Activated CD8-positive, alpha-beta memory T cell treated with anti-CD3 and anti-CD28 coated beads, Interleukin-2, amount 50 U/mL, for 4 hours (primary cell): ENCODE measurements around the gene UBAC2.
"Not testable (repeated sequence)": the region's sequence is repeated elsewhere in the genome, so short reads cannot be mapped to it uniquely, and the experiment has no call there.

ENCODE experiments used
- DNase-seq: peaks from one replicate; pipeline ENCODE4 v3.0.0-alpha.2; 2020

Gene UBAC2

DNA sequence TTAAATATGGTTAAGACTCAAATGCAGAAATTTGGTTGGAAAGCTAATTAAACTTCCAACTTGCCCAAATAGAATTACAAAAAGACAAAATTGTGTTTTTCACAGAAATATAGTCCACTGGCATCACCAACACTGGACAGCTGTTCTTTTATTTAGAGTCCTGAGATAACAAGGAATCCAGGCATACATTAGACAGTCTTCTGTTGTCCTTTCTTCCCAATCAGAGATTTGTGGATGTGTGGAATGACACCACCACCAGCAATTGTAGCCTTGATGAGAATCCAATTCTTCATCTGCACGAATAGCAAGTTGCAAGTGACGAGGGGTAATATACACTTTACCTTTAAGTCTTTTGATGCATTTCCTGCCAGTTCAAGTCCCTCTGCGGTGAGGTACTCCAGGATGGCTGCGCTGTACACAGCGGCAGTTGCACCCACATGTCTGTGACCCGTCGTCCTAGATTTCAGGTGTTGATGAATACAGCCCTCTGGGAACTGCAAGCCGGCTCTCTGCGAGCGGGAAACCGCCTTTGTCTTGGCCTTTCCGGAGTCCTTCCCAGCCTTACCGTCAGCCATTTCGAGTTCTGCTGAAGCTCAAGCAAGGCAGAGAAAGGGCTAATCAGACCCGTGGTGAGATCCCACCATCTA lies 14.7 kb downstream of the UBAC2 start:
- DNase-seq: peak; percentile 52

DNA sequence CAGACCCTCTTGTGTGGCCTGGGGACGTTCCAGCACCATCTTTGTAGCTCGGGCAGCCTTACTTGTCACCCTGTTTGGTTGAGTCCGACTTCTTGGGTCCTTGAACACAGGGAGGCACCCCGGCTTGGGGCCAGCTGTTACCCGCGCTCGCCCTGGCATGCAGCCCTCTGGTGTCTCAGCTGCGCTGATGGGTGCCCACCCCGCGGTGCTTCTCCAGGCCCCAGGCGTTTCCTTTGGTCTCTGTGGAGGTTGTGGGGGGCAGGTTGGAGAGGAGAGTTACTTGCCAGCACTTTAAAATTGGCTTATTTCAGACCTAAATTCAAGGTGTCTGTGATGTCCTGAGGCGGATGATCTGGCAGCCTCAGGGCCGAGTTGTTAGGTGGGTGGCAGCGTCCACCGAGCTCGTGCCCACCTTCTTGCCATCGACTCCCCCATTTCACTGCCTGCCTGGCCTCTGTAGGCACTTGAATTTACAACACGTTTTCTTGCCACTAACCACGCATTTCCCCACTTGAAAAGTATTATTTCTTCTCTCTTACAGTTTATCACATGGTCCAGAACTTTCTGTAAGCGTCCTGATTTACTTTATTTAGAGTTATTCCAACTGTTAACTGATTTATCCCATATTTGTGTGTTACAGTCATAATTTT lies 16.9 kb downstream of the UBAC2 start:
- peak; percentile 33 for DNase-seq

DNA sequence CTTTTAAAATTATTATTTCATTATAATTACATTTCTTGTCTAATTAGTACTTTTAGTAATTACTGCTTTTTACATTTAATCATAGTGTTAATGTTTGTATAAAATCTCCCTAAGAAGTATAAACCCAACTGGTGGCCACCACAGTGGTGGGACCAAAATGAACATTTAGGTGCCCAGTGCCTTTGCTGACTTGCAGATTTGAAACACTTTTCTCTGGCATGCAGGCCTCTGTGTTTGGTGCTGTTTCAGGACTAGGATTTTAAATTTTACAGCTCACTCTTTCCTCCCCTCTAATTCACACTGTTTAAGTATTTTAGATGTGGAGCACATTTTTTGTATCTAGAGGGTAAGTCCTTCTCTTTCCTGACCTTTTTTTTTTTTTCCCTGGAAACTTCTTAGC lies 17.5 kb downstream of the UBAC2 start:
- no peak for DNase-seq

DNA sequence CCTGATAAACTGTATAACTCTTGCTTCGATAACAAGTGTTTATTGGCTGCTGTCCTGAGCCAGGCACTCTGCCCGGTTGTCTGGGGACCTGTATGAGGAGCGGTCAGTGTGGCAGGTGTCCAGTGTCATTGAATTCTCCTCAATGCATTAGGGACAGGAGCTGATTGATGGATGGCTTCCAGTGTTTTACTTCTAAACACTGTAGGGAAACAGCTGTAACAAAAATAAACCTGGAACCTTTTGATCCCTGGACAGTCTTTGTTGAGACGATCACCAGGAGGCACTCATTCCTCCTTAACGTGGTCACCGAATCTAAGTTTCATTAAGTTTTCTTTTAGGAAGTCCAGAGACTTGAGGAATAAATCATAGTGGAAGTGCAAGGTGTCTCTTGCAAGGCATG lies 17.9 kb downstream of the UBAC2 start:
- no peak for DNase-seq

DNA sequence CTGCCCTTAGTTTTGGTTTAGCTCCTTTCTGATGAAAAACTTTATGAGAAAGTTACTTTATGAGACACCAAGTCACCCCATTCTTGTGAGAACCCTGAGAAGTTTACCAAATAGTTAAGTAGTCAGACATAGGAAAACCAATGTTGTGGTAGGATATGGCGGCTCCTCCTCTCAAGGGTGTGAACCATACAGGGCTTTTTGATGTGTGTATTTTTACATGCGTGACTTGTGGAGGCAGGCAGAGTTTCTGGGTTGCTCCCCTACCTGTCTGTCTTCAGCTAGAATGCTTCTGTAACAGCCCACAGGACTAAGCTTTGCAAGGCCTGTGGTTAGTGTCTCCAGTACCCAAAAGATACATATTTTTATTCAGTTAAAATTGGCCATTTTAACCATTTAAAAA lies 18.3 kb downstream of the UBAC2 start:
- DNase-seq: peak; percentile 54

DNA sequence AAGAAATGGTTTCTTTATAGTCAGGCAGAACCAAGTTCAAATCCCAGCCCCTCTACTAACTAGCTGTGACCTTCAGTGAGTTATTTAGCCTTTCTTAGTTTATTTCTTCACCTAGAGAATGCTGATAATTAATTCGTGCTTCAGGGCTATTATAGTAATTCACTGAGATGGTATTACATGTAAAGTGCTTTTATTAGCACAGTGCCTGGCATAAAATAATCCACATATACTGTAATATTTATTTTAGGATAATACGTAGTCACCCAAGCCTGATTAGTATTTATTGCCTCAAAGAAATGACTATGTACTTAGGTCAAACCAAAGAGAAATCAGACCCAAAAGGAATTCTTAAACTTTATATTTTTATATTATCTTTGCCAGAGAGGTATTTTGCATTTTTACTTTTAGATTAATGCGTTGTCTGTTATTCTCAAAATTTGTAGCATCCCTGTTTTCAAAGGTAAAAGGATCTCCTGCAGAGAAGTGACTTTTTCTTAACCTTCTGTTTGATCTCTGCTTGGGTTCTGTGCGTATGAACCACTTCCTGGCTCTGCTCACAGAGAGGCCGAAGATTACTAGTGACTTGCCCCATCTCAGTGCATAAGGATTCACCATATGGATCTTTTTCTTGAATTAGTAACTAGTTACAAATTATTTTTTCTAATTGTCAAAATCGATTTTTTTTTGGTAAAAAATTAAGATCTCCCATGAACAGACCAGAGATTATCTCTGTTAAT lies 19.7 kb downstream of the UBAC2 start:
- DNase-seq: no peak

DNA sequence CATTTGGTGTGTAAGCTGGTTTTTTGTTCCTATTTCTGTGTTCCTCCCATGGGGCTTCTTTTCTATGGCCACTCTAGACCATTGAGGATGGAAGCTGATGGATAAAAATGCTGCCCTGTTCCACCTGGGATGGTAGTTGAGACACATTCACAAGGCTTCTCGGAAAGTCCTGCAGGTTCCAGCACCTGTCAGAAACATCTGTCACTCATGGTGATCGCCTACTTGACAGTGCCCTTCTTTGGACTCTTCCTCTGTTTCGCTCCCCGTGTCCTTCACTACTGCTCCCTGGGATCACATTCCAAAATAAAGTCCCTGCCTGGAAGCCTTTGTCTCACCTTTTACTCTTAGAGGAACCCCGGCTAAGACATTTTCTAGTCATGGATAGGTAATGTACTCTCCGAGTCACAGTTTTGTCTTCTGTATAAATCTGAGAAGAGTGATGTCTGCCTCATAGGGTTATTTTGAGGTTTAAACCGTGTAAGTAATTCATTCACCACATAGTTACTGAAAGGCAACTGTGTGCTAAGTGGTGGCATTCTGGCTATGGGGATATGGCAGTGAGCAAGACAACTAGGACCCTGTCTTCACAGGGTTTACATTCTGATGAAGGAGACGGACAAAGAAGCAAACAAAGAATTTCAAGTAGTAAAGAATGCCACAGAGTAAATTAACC lies 21.0 kb downstream of the UBAC2 start:
- DNase-seq: no peak

DNA sequence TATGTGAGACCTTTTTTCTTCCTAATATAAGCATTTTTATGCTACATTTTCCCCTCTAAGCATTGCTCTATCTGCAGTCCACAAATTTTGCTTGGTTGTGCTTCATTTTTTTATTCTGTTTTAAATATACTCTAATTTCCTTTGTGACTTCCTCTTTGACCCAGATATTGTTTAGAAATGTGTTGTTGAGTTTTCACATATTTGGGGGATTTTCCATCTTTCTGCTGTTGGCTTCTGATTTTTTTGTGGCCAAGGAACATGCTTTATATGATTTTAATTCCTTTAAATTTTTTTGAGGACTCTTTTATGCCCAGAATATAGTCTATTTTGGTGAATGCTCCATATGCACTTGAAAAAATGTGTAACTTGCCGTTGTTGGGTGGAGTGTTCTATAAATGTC lies 22.9 kb downstream of the UBAC2 start:
- no peak for DNase-seq

DNA sequence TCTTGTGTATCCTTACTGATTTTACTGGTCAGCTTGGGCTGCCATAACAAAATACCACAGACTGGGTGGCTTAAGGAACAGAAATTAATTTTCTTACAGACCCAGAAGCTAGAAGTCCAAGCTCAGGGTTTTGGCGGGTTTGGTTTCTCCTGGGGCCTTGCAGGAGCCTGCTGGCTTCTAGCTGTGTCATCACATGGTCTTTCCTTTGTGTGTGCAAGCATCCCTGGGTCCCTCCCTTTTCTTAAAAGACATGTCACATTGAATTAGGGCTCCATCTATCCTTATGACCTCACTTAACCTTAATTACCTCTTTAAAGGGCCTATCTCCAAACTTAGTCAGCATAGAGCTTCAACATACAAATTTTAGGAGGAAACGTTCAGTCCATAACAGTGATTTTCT lies 23.4 kb downstream of the UBAC2 start:
- no peak for DNase-seq

DNA sequence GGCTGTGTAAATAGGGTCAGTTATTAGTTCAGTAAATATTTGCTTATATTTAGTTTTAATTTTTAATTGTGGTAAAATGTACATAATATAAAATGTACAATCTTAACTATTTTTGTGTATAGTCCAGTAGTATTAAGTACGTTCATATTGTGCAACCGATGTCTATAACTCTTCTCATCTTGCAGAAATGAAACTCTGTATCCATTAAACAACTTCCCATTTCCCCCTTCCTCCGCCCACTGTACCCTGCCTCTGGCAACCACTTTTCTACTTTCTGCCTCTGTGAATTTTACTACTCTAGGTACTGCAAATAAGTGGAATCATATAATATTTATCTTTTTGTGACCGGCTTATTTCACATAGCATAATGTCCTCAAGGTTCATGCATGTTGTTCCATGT lies 24.4 kb downstream of the UBAC2 start:
- DNase-seq: no peak

DNA sequence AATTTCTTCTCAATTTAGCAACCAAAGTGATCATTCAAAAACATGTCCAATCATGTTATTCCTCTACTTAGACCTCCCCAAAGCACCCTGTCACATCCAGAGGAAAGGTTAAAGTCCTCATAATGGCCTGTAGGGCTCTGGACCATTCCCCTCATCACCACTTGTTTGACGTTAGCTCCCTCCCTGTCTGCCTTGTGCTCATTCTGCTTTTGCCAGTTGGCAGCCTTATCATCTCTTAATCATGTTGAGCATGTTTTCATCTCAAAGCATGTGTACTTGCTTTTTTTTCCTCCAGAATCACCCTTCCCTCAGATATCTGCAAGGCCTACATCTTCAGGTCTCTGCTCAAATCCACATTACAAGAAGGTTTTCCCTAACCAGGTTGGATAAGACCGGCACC lies 25.9 kb downstream of the UBAC2 start:
- DNase-seq: no peak

DNA sequence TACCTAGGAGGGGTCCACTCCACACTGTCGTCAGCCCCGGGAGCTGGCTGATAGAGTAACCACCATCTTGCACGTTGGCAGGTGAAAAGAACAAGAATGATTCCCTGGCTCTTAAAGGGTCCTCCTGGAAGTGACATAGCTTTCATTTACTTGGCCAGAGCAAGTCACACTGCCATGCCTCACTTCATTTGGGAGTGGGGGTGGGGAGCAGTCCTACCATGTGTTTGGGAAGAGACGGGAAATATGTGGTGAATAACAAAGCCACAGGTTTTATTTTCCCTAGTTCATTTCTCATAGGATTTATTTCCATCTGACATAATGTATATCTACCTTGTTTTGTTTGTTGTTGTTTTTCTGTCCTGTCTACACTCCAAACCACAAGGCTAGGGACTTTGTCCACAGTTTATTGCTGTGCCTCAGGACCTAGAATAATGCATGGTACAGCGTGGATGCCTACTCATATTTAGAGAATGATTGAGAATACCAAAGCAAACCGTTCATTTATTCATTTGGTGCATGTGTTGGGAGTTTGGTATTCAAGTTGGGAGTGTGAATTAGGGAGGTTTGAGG lies 26.8 kb downstream of the UBAC2 start:
- DNase-seq: no peak

DNA sequence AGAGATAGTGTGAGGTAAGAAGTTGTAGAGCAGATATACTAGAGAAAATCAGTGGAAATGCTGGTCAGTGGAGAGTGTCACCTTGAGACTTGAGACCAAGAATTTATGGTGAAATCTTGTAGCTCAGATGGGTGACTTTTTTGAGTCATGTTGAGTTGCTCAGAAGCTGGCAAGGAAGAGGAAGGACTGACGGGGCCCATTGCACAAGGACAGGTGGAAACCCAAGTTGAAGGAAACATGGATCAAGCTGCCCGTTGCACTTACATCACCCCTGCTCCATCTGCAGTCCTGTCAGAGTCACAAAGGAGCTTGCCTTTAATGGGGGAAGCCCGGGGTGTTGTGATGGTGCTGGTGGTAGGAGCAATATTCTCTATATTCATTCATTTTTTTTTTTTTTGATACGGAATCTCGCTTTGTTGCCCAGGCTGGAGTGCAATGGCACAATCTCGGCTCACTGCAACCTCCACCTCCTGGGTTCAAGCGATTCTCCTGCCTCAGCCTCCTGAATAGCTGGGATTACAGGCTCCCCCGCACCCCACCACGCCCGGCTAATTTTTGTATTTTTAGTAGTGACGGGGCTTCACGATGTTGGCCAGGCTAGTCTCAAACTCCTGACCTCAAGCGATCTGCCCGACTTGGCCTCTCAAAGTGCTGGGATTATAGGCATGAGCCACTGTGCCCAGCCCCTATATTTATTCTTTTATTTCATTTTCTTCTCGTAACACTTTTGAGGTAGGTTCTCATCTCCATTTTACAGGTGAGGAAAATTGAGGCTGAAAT lies 27.4 kb downstream of the UBAC2 start:
- DNase-seq: no peak

DNA sequence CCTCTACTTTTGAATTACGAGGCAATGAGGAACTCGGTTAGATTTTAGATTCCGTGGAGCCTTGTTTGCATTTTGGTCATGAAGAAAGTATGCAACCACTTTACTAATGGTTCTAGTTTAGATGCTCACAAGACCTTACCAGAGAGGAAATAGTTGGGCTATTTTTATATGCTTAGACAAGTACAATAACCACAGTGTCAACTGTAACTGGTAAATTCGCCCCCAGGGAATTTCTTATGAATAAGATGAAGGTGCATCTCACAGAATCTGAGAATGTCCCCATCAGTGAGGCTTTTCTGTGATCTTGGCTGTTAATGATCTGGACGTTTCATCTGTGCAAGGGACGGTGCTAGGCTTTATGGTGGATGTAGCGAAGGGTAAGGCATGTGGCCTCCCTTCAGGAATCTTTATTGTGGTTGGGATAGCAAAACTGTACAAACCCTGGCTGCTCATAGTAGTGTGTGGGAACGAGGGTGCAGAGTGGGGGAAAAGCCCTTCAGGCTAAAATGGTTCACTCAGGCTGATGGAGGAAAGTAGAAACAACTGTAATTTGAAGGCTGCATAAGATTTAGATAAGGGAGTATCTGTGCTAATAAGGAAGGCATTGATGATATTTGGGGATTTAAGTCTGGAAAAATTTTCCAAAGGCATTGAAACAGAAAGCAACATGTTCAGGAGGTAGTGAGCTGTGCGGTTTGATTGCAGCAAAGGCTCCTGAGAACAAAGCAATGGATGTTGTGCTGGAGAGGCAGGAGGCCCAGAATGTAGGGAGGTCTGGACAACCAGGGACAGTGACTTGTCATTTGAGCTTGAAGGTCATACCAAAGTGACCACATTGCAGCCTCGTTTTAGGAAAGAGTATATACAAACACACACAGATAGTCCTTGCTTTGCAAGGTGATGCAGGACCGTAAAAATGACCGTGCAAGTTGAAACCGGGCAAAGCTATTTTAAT lies 28.4 kb downstream of the UBAC2 start:
- no peak for DNase-seq

DNA sequence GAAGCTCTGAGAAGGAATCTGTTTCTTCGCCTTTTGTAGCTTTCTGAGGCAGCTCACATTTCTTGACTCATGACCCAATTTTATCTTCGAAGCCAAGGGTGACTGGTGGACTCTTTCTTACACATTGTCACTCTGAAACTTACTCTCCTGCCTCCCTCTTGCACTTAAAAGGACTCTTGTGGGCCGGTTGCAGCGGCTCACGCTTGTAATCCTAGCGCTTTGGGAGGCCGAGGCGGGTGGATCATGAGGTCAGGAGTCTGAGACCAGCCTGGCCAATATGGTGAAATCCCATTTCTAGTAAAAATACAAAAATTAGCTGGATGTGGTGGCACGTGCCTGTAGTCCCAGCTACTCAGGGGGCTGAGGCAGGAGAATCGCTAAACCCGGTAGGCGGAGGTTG lies 29.9 kb downstream of the UBAC2 start:
- DNase-seq: not testable (repeated sequence)

DNA sequence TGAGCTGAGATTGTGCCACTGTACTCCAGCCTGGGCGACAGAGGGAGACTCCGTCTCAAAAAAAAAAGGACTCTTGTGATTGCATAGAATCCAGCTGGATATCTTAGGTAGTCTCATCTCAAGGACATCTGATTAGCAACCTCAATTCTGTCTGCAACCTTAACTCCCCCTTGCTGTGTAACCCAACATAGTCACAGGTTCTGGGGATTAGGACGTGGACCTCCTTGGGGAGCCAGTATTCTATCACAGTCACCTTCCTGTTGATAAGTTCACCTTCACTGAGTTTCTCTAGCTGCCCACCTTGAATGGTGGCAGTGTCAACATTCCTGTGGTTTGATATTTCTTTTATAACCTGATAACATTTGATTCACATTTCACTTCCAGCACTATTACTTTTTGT lies 30.3 kb downstream of the UBAC2 start:
- no peak for DNase-seq

DNA sequence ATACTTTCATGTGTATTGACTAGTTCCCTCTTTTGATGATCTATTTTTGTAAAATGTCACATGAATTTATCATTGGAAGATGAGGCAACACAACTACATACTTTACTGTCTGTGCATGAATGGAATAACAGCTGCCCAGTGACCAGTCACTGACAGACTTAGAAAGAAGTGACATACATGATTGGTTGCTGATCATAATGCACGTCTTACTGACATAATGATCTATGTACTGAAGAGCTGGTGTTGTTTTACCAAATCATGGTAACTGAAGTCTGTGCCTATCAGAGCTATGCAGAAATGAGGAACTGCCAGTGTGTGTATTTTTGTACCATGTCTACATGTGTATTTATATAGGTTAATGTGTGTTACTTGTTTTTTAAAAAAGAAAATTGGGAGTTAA lies 31.1 kb downstream of the UBAC2 start:
- DNase-seq: no peak

DNA sequence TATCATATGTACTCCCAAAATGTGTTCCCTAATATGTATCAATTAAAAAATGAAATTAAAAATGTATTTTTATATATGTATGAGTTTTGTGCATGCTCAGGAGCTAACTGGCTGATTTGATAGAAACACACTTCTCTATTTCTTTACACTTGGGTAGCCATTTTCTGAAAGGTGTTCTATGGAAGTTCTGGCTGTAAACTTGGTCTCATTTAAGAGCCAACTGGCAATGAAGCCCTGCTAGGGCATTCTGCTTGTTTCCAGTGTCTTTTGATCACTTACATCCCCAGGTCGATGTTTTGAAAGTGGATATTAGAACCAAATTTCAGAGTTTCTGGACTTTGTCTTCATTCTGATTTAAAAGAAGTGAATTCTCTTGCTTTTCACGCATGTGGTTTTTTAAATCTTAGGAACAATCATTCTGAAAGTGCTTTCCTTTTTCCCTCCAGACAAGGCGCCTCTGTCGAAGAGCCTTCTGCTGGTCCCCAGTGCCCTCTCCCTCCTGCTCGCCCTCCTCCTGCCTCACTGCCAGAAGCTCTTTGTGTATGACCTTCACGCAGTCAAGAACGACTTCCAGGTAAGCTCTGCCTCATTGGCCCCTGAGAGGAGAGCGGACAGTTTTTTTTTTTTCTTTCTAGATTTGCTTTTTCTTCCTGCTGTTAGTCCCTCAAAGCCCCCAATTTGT lies 37.5 kb downstream of the UBAC2 start:
- peak; percentile 42 for DNase-seq

DNA sequence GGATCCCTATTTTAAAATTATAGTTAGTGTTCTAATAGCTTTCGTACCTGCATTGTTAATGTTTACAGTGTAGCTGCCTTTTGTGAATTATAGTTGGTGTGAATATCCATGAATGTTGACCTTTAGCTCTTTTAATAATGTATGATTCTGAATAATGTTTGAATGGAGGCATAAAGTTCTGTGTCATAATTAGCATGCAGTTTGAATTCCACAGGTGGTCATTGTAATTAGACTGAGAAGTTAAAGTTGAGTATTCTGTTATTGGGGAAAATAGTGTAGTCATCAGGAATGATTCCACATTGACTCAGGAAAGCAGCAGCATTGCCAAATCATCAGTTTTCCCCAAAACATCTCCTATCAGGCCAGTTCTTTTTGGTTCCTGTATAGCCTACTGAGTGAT lies 45.4 kb downstream of the UBAC2 start:
- no peak for DNase-seq

DNA sequence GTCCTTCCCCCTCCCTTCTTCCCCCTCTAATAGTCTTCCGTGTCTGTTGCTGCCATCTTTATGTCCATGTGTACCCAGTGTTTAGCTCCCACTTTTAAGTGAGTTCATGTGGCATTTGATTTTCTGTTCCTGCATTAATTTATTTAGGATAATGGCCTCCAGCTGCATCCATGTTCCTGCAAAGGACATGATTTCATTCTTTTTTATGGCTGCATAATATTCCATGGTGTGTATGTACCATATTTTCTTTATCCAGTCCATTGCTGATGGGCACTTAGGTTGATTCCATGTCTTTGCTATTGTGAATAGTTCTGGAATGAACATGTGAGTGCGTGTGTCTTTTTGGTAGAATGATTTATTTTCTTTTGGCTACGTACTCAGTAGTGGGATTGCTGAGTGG lies 48.5 kb downstream of the UBAC2 start:
- DNase-seq: not testable (repeated sequence)

DNA sequence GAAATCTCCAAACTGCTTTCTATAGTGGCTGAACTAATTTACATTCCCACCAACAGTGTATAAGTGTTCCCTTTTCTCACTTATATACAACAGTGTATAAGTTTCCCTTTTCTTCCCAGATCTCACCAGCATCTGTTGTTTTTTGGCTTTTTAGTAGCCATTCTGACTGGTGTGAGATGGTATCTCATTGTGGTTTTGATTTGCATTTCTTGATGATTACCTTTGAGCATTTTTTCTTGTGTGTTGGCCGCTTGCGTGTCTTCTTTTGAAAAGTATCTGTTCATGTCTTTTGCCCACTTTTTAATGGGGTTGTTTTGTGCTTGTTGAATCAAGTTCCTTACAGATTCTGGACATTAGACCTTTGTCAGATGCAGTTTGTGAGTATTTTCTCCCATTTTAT lies 49.0 kb downstream of the UBAC2 start:
- DNase-seq: not testable (repeated sequence)
